SK-N-SH (cell line): Measurements from ENCODE around the gene CRTC1.
"Not testable (repeated sequence)": the region's sequence is repeated elsewhere in the genome, so short reads cannot be mapped to it uniquely, and the experiment has no call there.

Experiments used
- NRF1 ChIP-seq: IDR thresholded peaks from 2 replicates; pipeline ENCODE4 v1.6.1; 2012; ENCODE audit warnings: low read depth, mild to moderate bottlenecking, low read length
- RAD21 ChIP-seq: IDR thresholded peaks from 2 replicates; pipeline ENCODE4 v1.6.1; 2012; ENCODE audit warnings: mild to moderate bottlenecking, low read length
- SIN3A ChIP-seq: IDR thresholded peaks from 2 replicates; pipeline ENCODE4 v1.6.1; 2012; ENCODE audit warnings: low read depth, mild to moderate bottlenecking, low read length, moderate library complexity, borderline replicate concordance
- TF ChIP-seq, protein P1 (sequence below): IDR thresholded peaks from 2 replicates; pipeline ENCODE4 v1.4.0; 2012; ENCODE audit warnings: low read depth
- TF ChIP-seq, protein P2 (sequence below): IDR thresholded peaks from 2 replicates; pipeline ENCODE4 v1.6.1; 2012; ENCODE audit warnings: mild to moderate bottlenecking, low read depth, low read length, moderate library complexity

DNA sequence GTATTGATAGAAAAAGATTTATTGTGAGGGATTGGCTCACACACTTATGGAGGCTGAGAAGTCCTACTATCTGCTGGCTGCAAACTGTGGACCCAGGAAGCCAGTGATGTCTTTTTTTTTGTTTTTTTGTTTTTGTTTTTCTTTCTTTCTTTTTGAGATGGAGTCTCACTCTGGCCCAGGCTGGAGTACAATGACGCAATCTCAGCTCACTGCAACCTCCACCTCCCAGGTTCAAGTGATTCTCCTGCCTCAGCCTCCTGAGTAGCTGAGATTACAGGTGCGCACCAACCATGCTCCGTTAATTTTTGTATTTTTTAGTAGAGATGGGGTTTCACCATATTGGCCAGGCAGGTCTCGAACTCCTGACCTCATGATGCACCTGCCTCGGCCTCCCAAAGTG is 128.2 kb downstream of the CRTC1 start:
- TF ChIP-seq, protein P1, sequence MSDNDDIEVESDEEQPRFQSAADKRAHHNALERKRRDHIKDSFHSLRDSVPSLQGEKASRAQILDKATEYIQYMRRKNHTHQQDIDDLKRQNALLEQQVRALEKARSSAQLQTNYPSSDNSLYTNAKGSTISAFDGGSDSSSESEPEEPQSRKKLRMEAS, result not testable (repeated sequence)
- TF ChIP-seq SIN3A, RAD21, NRF1: not testable (repeated sequence)
- TF ChIP-seq, protein P2, sequence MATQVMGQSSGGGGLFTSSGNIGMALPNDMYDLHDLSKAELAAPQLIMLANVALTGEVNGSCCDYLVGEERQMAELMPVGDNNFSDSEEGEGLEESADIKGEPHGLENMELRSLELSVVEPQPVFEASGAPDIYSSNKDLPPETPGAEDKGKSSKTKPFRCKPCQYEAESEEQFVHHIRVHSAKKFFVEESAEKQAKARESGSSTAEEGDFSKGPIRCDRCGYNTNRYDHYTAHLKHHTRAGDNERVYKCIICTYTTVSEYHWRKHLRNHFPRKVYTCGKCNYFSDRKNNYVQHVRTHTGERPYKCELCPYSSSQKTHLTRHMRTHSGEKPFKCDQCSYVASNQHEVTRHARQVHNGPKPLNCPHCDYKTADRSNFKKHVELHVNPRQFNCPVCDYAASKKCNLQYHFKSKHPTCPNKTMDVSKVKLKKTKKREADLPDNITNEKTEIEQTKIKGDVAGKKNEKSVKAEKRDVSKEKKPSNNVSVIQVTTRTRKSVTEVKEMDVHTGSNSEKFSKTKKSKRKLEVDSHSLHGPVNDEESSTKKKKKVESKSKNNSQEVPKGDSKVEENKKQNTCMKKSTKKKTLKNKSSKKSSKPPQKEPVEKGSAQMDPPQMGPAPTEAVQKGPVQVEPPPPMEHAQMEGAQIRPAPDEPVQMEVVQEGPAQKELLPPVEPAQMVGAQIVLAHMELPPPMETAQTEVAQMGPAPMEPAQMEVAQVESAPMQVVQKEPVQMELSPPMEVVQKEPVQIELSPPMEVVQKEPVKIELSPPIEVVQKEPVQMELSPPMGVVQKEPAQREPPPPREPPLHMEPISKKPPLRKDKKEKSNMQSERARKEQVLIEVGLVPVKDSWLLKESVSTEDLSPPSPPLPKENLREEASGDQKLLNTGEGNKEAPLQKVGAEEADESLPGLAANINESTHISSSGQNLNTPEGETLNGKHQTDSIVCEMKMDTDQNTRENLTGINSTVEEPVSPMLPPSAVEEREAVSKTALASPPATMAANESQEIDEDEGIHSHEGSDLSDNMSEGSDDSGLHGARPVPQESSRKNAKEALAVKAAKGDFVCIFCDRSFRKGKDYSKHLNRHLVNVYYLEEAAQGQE, result not testable (repeated sequence)
